ENCODE data around the gene C1orf141. TPM values are rescaled to one million over a fixed set of nuclear protein-coding genes. Genes with fewer than 3 reads are reported as not detected.
A peak's percentile ranks its signal among the peaks of the same experiment; 100 is the strongest.

Gene C1orf141
- total and polyA plus RNA-seq, 7 experiments from 2014 or later, result not detected

DNA sequence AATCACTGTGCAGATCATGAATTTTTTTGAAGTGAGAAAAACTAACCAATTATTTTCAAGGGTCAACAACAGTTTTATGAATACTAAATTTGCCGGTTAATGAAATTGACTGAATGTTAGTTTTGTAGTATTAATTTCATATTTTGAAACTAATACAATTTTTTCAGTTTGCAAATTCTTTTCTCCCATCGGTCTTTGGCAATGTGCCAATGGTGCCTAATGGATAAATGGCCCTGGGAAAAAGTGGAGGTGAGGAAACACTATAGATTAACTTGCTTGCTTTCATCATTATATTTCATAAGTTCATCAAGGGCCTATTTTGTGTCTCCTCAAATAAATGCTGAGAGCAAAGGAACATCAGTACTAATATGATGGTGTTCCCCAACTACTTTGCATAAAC, 4.1 kb downstream of the C1orf141 start:
- H3K27ac Mint-ChIP-seq, result peak overlapping the region in 1 of 9 donors; percentile 14
- no peak for DNase-seq
- no peaks in the 10 kb centered on the region for H3K9me3 ChIP-seq (ENCODE audit: control insufficient read depth in 2 of 3, low read length in 3 of 3)
- ATAC-seq, result no peak
- H3K36me3 ChIP-seq (ENCODE audit: control insufficient read depth in 2 of 3, insufficient read depth in 3 of 3, low read length in 3 of 3), result no peaks in the 10 kb centered on the region
- no peak overlapping the region for H3K4me3 ChIP-seq (ENCODE audit: low read length)
- H3K4me1 Mint-ChIP-seq, result peaks cover 9 to 26% (median 15%) of the 10 kb centered on the region in 7 donors
- ChIA-PET POLR2A (no interaction called here), CTCF (no interaction called here)
- peaks cover 0 to 3% (median 0%) of the 10 kb centered on the region in 5 donors for H3K36me3 Mint-ChIP-seq
- H3K9me3 Mint-ChIP-seq, result no peaks in the 10 kb centered on the region
- H3K27ac ChIP-seq (ENCODE audit: low read depth, low read length), result no peak overlapping the region
- intact Hi-C loops (cut with micrococcal nuclease), result no loop called here
- H3K27me3 Mint-ChIP-seq, result peaks cover 0 to 8% (median 5%) of the 10 kb centered on the region in 5 donors
- H3K4me3 Mint-ChIP-seq, result no peak overlapping the region
- H3K27me3 ChIP-seq (ENCODE audit: control insufficient read depth in 2 of 2, insufficient read depth in 2 of 2, low read length in 2 of 2), result no peaks in the 10 kb centered on the region
- no peaks in the 10 kb centered on the region for H3K4me1 ChIP-seq (ENCODE audit: control insufficient read depth in 2 of 2, insufficient read depth in 2 of 2, low read length in 2 of 2)

DNA sequence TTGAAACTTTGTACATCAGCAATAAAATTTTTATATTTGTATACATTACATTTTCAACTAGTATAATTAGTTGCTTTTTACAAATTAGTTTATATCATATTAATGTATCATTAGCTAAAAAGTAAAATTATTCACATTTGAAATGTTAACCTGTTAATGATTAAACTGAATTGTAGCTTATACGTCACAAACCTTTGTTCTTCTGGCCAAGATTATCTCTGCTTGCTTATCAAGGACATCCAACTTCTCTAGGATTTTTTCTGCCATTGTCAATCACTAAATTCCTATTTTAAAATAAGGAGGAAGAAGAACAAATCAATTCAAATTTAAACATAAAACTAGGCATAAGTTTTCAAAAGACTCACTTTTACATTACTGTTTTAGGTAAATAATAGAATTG, 7.8 kb downstream of the C1orf141 start:
- no peak overlapping the region for H3K27ac Mint-ChIP-seq
- Histone ChIP-seq H3K36me3 (ENCODE audit: control insufficient read depth in 2 of 3, insufficient read depth in 3 of 3, low read length in 3 of 3) (no peaks in the 10 kb centered on the region), H3K4me1 (ENCODE audit: control insufficient read depth in 2 of 2, insufficient read depth in 2 of 2, low read length in 2 of 2) (no peaks in the 10 kb centered on the region), H3K27ac (ENCODE audit: low read depth, low read length) (no peak overlapping the region), H3K4me3 (ENCODE audit: low read length) (no peak overlapping the region), H3K9me3 (ENCODE audit: control insufficient read depth in 2 of 3, low read length in 3 of 3) (no peaks in the 10 kb centered on the region), H3K27me3 (ENCODE audit: control insufficient read depth in 2 of 2, insufficient read depth in 2 of 2, low read length in 2 of 2) (no peaks in the 10 kb centered on the region)
- intact Hi-C loops (cut with micrococcal nuclease), result no loop called here
- ChIA-PET POLR2A (no interaction called here), CTCF (interaction anchor here (1.1 kb wide), 1 partner anchor 22 kb away, joined by 4 read pairs; no protein-coding TSS in a partner anchor)
- no peak for DNase-seq
- H3K27me3 Mint-ChIP-seq, result no peaks in the 10 kb centered on the region
- H3K9me3 Mint-ChIP-seq, result no peaks in the 10 kb centered on the region
- ATAC-seq, result no peak
- no peak overlapping the region for H3K4me3 Mint-ChIP-seq
- H3K36me3 Mint-ChIP-seq, result no peaks in the 10 kb centered on the region
- H3K4me1 Mint-ChIP-seq, result peaks cover 0 to 17% (median 10%) of the 10 kb centered on the region in 7 donors

DNA sequence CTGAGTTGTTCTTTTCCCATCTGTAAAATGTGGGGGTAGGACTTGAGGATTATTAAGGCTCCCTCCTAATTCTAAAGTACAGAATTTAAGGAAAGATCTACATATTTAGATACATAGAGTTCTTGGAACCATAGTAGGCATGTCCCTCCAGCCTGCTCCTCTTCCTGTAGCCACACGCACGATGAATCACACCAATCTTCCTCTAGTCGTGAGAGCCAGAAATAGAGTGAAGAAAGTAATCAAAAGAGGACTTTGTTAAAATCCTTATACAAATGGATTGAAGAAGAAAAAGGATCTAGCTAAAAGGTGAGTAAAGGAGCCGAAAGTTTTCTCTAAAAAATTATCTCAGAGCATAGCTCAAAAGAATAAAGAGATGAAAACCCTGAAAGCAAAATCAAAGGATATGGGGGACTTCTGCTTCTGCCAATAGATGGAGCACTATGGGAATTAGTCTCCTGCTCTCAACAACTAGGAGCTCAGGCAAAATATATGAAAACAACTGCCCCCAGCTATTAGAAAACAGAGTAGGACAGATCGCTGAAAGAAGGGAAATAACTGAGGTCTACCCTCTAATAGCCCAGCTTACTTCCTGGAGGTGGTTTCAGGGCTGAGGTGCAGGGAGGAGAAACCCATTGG, 8.5 kb downstream of the C1orf141 start:
- Mint-ChIP-seq H3K9me3 (no peaks in the 10 kb centered on the region), H3K27ac (peak overlapping the region in 2 of 9 donors; percentile 10 to 43), H3K4me1 (peaks cover 0 to 17% (median 10%) of the 10 kb centered on the region in 7 donors), H3K4me3 (no peak overlapping the region), H3K27me3 (no peaks in the 10 kb centered on the region), H3K36me3 (no peaks in the 10 kb centered on the region)
- no peaks in the 10 kb centered on the region for H3K4me1 ChIP-seq (ENCODE audit: control insufficient read depth in 2 of 2, insufficient read depth in 2 of 2, low read length in 2 of 2)
- H3K27ac ChIP-seq (ENCODE audit: low read depth, low read length), result no peak overlapping the region
- H3K36me3 ChIP-seq (ENCODE audit: control insufficient read depth in 2 of 3, insufficient read depth in 3 of 3, low read length in 3 of 3), result no peaks in the 10 kb centered on the region
- H3K27me3 ChIP-seq (ENCODE audit: control insufficient read depth in 2 of 2, insufficient read depth in 2 of 2, low read length in 2 of 2), result no peaks in the 10 kb centered on the region
- DNase-seq, result no peak
- no peak for ATAC-seq
- no peaks in the 10 kb centered on the region for H3K9me3 ChIP-seq (ENCODE audit: control insufficient read depth in 2 of 3, low read length in 3 of 3)
- H3K4me3 ChIP-seq (ENCODE audit: low read length), result no peak overlapping the region
- intact Hi-C loops (cut with micrococcal nuclease), result no loop called here
- ChIA-PET CTCF (interaction anchor here (1.1 kb wide), 1 partner anchor 23 kb away, joined by 4 read pairs; no protein-coding TSS in a partner anchor), POLR2A (no interaction called here)

DNA sequence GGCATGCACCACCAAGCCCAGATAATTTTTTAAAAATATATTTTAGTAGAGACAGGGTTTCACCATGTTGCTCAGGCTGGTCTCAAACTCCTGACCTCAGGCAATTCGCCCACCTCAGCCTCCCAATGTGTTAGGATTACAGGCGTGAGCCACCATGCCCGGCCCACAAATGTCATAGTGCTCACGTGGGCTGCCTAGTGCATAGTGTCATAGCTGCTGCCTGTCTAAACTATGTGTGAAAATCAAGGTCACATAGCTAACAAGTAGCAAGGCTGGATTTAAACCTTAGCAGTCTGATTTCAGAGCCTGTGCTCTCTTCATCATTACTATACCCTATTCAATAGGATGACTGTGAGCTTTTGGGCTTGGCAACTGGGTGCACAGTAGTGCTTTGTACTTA, 10.3 kb downstream of the C1orf141 start:
- Mint-ChIP-seq H3K36me3 (peaks cover 0 to 1% (median 0%) of the 10 kb centered on the region in 5 donors), H3K9me3 (peaks cover 0 to 2% (median 0%) of the 10 kb centered on the region in 11 donors), H3K27me3 (no peaks in the 10 kb centered on the region), H3K4me1 (peaks cover 0 to 17% (median 10%) of the 10 kb centered on the region in 7 donors), H3K27ac (no peak overlapping the region), H3K4me3 (no peak overlapping the region)
- H3K27me3 ChIP-seq (ENCODE audit: control insufficient read depth in 2 of 2, insufficient read depth in 2 of 2, low read length in 2 of 2), result no peaks in the 10 kb centered on the region
- no peak overlapping the region for H3K27ac ChIP-seq (ENCODE audit: low read depth, low read length)
- no peaks in the 10 kb centered on the region for H3K36me3 ChIP-seq (ENCODE audit: control insufficient read depth in 2 of 3, insufficient read depth in 3 of 3, low read length in 3 of 3)
- POLR2A ChIA-PET, result interaction anchor here (1.3 to 1.4 kb wide), 2 partner anchors 10 to 70 kb away, joined by 3 to 4 read pairs; partner anchors contain the start of gene C1orf141
- intact Hi-C loops (cut with micrococcal nuclease), result no loop called here
- no peaks in the 10 kb centered on the region for H3K4me1 ChIP-seq (ENCODE audit: control insufficient read depth in 2 of 2, insufficient read depth in 2 of 2, low read length in 2 of 2)
- no peak overlapping the region for H3K4me3 ChIP-seq (ENCODE audit: low read length)
- CTCF ChIA-PET, result interaction anchor here (0.6 to 1.1 kb wide), 2 partner anchors 10 to 25 kb away, joined by 3 read pairs; no protein-coding TSS in a partner anchor
- H3K9me3 ChIP-seq (ENCODE audit: control insufficient read depth in 2 of 3, low read length in 3 of 3), result no peaks in the 10 kb centered on the region
- ATAC-seq (no peak), DNase-seq (no peak)

DNA sequence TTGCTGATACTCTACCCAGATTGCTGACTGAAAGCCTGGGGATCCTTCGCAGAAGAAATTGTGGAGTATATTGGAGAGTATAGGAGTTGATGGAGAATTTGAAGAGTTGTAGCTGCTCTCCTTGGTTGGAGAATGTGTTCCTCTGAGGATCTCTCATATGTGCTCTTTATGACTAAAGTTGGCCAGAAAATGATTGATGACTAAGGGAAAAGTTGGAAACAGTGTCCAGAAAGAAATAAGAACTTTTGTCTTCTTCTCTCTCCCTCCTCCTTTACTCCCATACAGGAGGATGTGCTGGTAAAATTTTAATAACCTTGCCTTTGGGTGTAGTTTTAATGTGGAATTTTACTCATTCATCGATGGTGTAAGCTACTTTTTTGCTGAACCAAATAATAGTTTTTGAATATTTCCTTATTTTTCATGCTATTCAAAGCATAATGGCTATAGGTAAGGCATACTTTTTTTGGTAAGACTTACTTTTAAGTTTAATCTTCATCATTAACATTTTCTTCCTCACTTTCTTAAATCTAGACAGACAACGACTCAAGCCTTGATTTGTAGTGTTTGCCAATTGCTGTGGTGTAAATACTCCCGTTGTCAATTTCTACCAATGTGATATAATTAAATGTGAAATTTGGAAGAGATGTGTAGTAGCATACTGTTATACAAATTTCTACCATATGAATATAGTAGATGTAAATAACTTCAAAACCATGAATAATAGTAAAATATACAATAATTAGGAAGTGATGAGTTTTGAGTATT, 13.7 kb downstream of the C1orf141 start:
- no peaks in the 10 kb centered on the region for H3K9me3 ChIP-seq (ENCODE audit: control insufficient read depth in 2 of 3, low read length in 3 of 3)
- H3K9me3 Mint-ChIP-seq, result peaks cover 0 to 9% (median 2%) of the 10 kb centered on the region in 11 donors
- H3K27me3 Mint-ChIP-seq, result no peaks in the 10 kb centered on the region
- no peaks in the 10 kb centered on the region for H3K36me3 ChIP-seq (ENCODE audit: control insufficient read depth in 2 of 3, insufficient read depth in 3 of 3, low read length in 3 of 3)
- H3K4me1 ChIP-seq (ENCODE audit: control insufficient read depth in 2 of 2, insufficient read depth in 2 of 2, low read length in 2 of 2), result peaks cover 0 to 10% of the 10 kb centered on the region in 2 donors
- no peak overlapping the region for H3K4me3 Mint-ChIP-seq
- intact Hi-C loops (cut with micrococcal nuclease), result loop anchor here in 1 of 2 donors (2.0 kb wide), 1 partner anchor 22 kb away; no protein-coding TSS in a partner anchor
- no peak overlapping the region for H3K27ac Mint-ChIP-seq
- ChIA-PET CTCF (no interaction called here), POLR2A (interaction anchor here (1.0 to 1.3 kb wide), 2 partner anchors 11 to 14 kb away, joined by 3 read pairs; partner anchors contain the start of gene C1orf141)
- H3K27ac ChIP-seq (ENCODE audit: low read depth, low read length), result no peak overlapping the region
- ATAC-seq (no peak), DNase-seq (no peak)
- no peak overlapping the region for H3K4me3 ChIP-seq (ENCODE audit: low read length)
- H3K4me1 Mint-ChIP-seq, result peaks cover 0 to 36% (median 19%) of the 10 kb centered on the region in 7 donors
- H3K27me3 ChIP-seq (ENCODE audit: control insufficient read depth in 2 of 2, insufficient read depth in 2 of 2, low read length in 2 of 2), result no peaks in the 10 kb centered on the region
- H3K36me3 Mint-ChIP-seq, result peaks cover 0 to 2% (median 0%) of the 10 kb centered on the region in 5 donors

DNA sequence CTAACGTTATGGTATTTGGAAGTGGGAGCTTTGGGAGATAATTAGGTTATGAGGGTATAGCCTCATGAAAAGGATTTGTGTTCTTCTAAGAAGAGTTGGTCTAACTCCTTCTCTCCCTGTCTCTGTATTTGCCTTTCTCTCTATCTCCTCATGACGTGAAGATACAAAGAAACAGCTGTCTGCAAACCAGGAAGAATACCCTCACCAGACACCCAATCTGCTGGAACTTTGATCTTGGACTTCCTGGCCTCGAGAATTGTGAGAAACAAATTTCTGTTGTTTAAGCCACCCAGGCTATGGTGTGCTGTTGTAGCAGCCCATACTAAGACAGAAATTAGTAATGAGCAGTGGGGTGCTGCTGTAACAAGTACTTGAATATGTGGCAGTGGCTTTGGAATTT, 16.1 kb downstream of the C1orf141 start:
- POLR2A ChIA-PET, result interaction anchor here (0.7 kb wide), 1 partner anchor 29 kb away, joined by 3 read pairs; no protein-coding TSS in a partner anchor
- Histone ChIP-seq H3K4me3 (ENCODE audit: low read length) (no peak overlapping the region), H3K36me3 (ENCODE audit: control insufficient read depth in 2 of 3, insufficient read depth in 3 of 3, low read length in 3 of 3) (no peaks in the 10 kb centered on the region), H3K27ac (ENCODE audit: low read depth, low read length) (no peak overlapping the region), H3K27me3 (ENCODE audit: control insufficient read depth in 2 of 2, insufficient read depth in 2 of 2, low read length in 2 of 2) (no peaks in the 10 kb centered on the region), H3K4me1 (ENCODE audit: control insufficient read depth in 2 of 2, insufficient read depth in 2 of 2, low read length in 2 of 2) (peaks cover 0 to 10% of the 10 kb centered on the region in 2 donors), H3K9me3 (ENCODE audit: control insufficient read depth in 2 of 3, low read length in 3 of 3) (no peaks in the 10 kb centered on the region)
- H3K27ac Mint-ChIP-seq, result no peak overlapping the region
- CTCF ChIA-PET, result interaction anchor here (0.9 to 2.0 kb wide), 2 partner anchors 30 to 122 kb away, joined by 3 to 7 read pairs; no protein-coding TSS in a partner anchor
- DNase-seq, result no peak
- H3K9me3 Mint-ChIP-seq, result peaks cover 2 to 21% (median 8%) of the 10 kb centered on the region in 11 donors
- peaks cover 0 to 34% (median 18%) of the 10 kb centered on the region in 7 donors for H3K4me1 Mint-ChIP-seq
- no peak for ATAC-seq
- intact Hi-C loops (cut with micrococcal nuclease), result no loop called here
- H3K4me3 Mint-ChIP-seq, result peak overlapping the region in 1 of 10 donors; percentile 21
- no peaks in the 10 kb centered on the region for H3K27me3 Mint-ChIP-seq
- H3K36me3 Mint-ChIP-seq, result peaks cover 4 to 9% (median 4%) of the 10 kb centered on the region in 5 donors

All from naive thymus-derived CD4-positive, alpha-beta T cell (primary cell).